ENCODE data around the gene OR1B1. TPM values are rescaled to one million over a fixed set of nuclear protein-coding genes. Genes with fewer than 3 reads are reported as not detected.

OR1B1 gene
- not detected for polyA plus RNA-seq (2013, experiment 1 of 2)
- polyA plus RNA-seq (2013, experiment 2 of 2) = not detected

GRCh38 chr9:122657527-122657926 lies at the start of gene OR1B1:
Gene OR1B1, minus strand, starts transcription at chr9:122657627.
- Histone ChIP-seq H3K9ac (ENCODE audit: low read length) (no peak within 1 kb of the TSS), H3K27me3 (ENCODE audit: insufficient read depth, low read length, poor library complexity) (no peaks in the 10 kb centered on the region), H4K8ac (ENCODE audit: low read depth, low read length) (no peak within 1 kb of the TSS), H3K36me3 (ENCODE audit: control insufficient read depth, insufficient read depth, low read length) (no peaks in the 10 kb centered on the region), H2AK5ac (ENCODE audit: low read length) (no peak within 1 kb of the TSS), H3K27ac (ENCODE audit: low read depth, low read length) (no peak within 1 kb of the TSS), H3K4ac (ENCODE audit: low read depth, low read length) (no peak within 1 kb of the TSS), H4K5ac (ENCODE audit: low read length) (no peak within 1 kb of the TSS), H3K4me1 (ENCODE audit: control insufficient read depth, low read depth, low read length) (no peaks in the 10 kb centered on the region), H2BK120ac (ENCODE audit: low read depth, low read length) (no peak within 1 kb of the TSS), H3K79me2 (ENCODE audit: control insufficient read depth, insufficient read depth, low read length) (no peaks in the 10 kb centered on the region), H3K18ac (ENCODE audit: low read length) (no peak within 1 kb of the TSS), H3K79me1 (ENCODE audit: low read length) (no peaks in the 10 kb centered on the region), H2BK5ac (ENCODE audit: low read length) (no peak within 1 kb of the TSS), H3K56ac (ENCODE audit: low read length) (no peak within 1 kb of the TSS), H3K23ac (ENCODE audit: low read length) (no peak within 1 kb of the TSS), H2BK15ac (replicated peaks; ENCODE audit: low read depth) (no peak within 1 kb of the TSS), H3K4me2 (ENCODE audit: low read length) (no peak within 1 kb of the TSS), H3K4me3 (ENCODE audit: low read length) (no peak within 1 kb of the TSS)
- no peak for DNase-seq
- WGBS (ENCODE audit: extremely low coverage, insufficient coverage, low lambda C conversion rate) = no CpG with 5 or more reads among the region's 3 CpGs

- no peak for DNase-seq
- H3K4ac ChIP-seq (ENCODE audit: low read depth, low read length) = no peak overlapping the region
- no peak overlapping the region for H3K18ac ChIP-seq (ENCODE audit: low read length)
- no peak overlapping the region for H2AK5ac ChIP-seq (ENCODE audit: low read length)
- WGBS (ENCODE audit: extremely low coverage, insufficient coverage, low lambda C conversion rate) = no CpG with 5 or more reads among the region's 1 CpG
- H3K4me2 ChIP-seq (ENCODE audit: low read length) = no peak overlapping the region
- H3K4me3 ChIP-seq (ENCODE audit: low read length) = no peak overlapping the region
- H3K56ac ChIP-seq (ENCODE audit: low read length) = no peak overlapping the region
- H3K79me1 ChIP-seq (ENCODE audit: low read length) = no peaks in the 10 kb centered on the region
- H2BK120ac ChIP-seq (ENCODE audit: low read depth, low read length) = no peak overlapping the region
- no peaks in the 10 kb centered on the region for H3K4me1 ChIP-seq (ENCODE audit: control insufficient read depth, low read depth, low read length)
- H4K8ac ChIP-seq (ENCODE audit: low read depth, low read length) = no peak overlapping the region
- H3K27me3 ChIP-seq (ENCODE audit: insufficient read depth, low read length, poor library complexity) = no peaks in the 10 kb centered on the region
- H3K79me2 ChIP-seq (ENCODE audit: control insufficient read depth, insufficient read depth, low read length) = no peaks in the 10 kb centered on the region
- no peak overlapping the region for H3K27ac ChIP-seq (ENCODE audit: low read depth, low read length)
- no peak overlapping the region for H2BK5ac ChIP-seq (ENCODE audit: low read length)
- no peaks in the 10 kb centered on the region for H3K36me3 ChIP-seq (ENCODE audit: control insufficient read depth, insufficient read depth, low read length)
- no peak overlapping the region for H3K23ac ChIP-seq (ENCODE audit: low read length)
- no peak overlapping the region for H3K9ac ChIP-seq (ENCODE audit: low read length)
- H2BK15ac ChIP-seq (replicated peaks; ENCODE audit: low read depth) = no peak overlapping the region
- H4K5ac ChIP-seq (ENCODE audit: low read length) = no peak overlapping the region
Measured at GRCh38 chr9:122695696-122696095, 38.3 kb upstream of the OR1B1 start.

GRCh38 chr9:122684851-122685250 lies 27.4 kb upstream of the OR1B1 start:
- Histone ChIP-seq H2BK5ac (ENCODE audit: low read length) (no peak overlapping the region), H3K4me3 (ENCODE audit: low read length) (no peak overlapping the region), H4K5ac (ENCODE audit: low read length) (no peak overlapping the region), H3K27me3 (ENCODE audit: insufficient read depth, low read length, poor library complexity) (no peaks in the 10 kb centered on the region), H3K4me2 (ENCODE audit: low read length) (no peak overlapping the region), H2BK120ac (ENCODE audit: low read depth, low read length) (no peak overlapping the region), H4K8ac (ENCODE audit: low read depth, low read length) (no peak overlapping the region), H2BK15ac (replicated peaks; ENCODE audit: low read depth) (no peak overlapping the region), H2AK5ac (ENCODE audit: low read length) (no peak overlapping the region), H3K27ac (ENCODE audit: low read depth, low read length) (no peak overlapping the region), H3K79me1 (ENCODE audit: low read length) (no peaks in the 10 kb centered on the region), H3K4ac (ENCODE audit: low read depth, low read length) (no peak overlapping the region), H3K4me1 (ENCODE audit: control insufficient read depth, low read depth, low read length) (no peaks in the 10 kb centered on the region), H3K18ac (ENCODE audit: low read length) (no peak overlapping the region), H3K56ac (ENCODE audit: low read length) (no peak overlapping the region), H3K36me3 (ENCODE audit: control insufficient read depth, insufficient read depth, low read length) (no peaks in the 10 kb centered on the region), H3K79me2 (ENCODE audit: control insufficient read depth, insufficient read depth, low read length) (no peaks in the 10 kb centered on the region), H3K23ac (ENCODE audit: low read length) (no peak overlapping the region), H3K9ac (ENCODE audit: low read length) (no peak overlapping the region)
- DNase-seq = no peak

- DNase-seq = no peak
- H3K79me2 ChIP-seq (ENCODE audit: control insufficient read depth, insufficient read depth, low read length) = no peaks in the 10 kb centered on the region
- no peak overlapping the region for H3K56ac ChIP-seq (ENCODE audit: low read length)
- no CpG with 5 or more reads among the region's 2 CpGs for WGBS (ENCODE audit: extremely low coverage, insufficient coverage, low lambda C conversion rate)
- H3K4me2 ChIP-seq (ENCODE audit: low read length) = no peak overlapping the region
- no peak overlapping the region for H4K5ac ChIP-seq (ENCODE audit: low read length)
- no peak overlapping the region for H3K4me3 ChIP-seq (ENCODE audit: low read length)
- no peak overlapping the region for H2BK5ac ChIP-seq (ENCODE audit: low read length)
- H3K23ac ChIP-seq (ENCODE audit: low read length) = no peak overlapping the region
- H2AK5ac ChIP-seq (ENCODE audit: low read length) = no peak overlapping the region
- no peaks in the 10 kb centered on the region for H3K27me3 ChIP-seq (ENCODE audit: insufficient read depth, low read length, poor library complexity)
- H3K79me1 ChIP-seq (ENCODE audit: low read length) = no peaks in the 10 kb centered on the region
- H3K9ac ChIP-seq (ENCODE audit: low read length) = no peak overlapping the region
- H3K36me3 ChIP-seq (ENCODE audit: control insufficient read depth, insufficient read depth, low read length) = no peaks in the 10 kb centered on the region
- H4K8ac ChIP-seq (ENCODE audit: low read depth, low read length) = no peak overlapping the region
- no peaks in the 10 kb centered on the region for H3K4me1 ChIP-seq (ENCODE audit: control insufficient read depth, low read depth, low read length)
- no peak overlapping the region for H3K27ac ChIP-seq (ENCODE audit: low read depth, low read length)
- H3K18ac ChIP-seq (ENCODE audit: low read length) = no peak overlapping the region
- H2BK15ac ChIP-seq (replicated peaks; ENCODE audit: low read depth) = no peak overlapping the region
- H2BK120ac ChIP-seq (ENCODE audit: low read depth, low read length) = no peak overlapping the region
- H3K4ac ChIP-seq (ENCODE audit: low read depth, low read length) = no peak overlapping the region
Measured at GRCh38 chr9:122672481-122672880, 15.1 kb upstream of the OR1B1 start.

- no peak within 1 kb of the TSS for H4K5ac ChIP-seq (ENCODE audit: low read length)
- WGBS (ENCODE audit: extremely low coverage, insufficient coverage, low lambda C conversion rate) = no CpG with 5 or more reads among the region's 2 CpGs
- no peak within 1 kb of the TSS for H2BK120ac ChIP-seq (ENCODE audit: low read depth, low read length)
- no peak within 1 kb of the TSS for H2BK5ac ChIP-seq (ENCODE audit: low read length)
- H2AK5ac ChIP-seq (ENCODE audit: low read length) = no peak within 1 kb of the TSS
- H3K79me2 ChIP-seq (ENCODE audit: control insufficient read depth, insufficient read depth, low read length) = no peaks in the 10 kb centered on the region
- H3K4me2 ChIP-seq (ENCODE audit: low read length) = no peak within 1 kb of the TSS
- no peaks in the 10 kb centered on the region for H3K4me1 ChIP-seq (ENCODE audit: control insufficient read depth, low read depth, low read length)
- no peaks in the 10 kb centered on the region for H3K79me1 ChIP-seq (ENCODE audit: low read length)
- H3K27ac ChIP-seq (ENCODE audit: low read depth, low read length) = no peak within 1 kb of the TSS
- H3K36me3 ChIP-seq (ENCODE audit: control insufficient read depth, insufficient read depth, low read length) = no peaks in the 10 kb centered on the region
- H3K9ac ChIP-seq (ENCODE audit: low read length) = no peak within 1 kb of the TSS
- no peak within 1 kb of the TSS for H3K4ac ChIP-seq (ENCODE audit: low read depth, low read length)
- no peak within 1 kb of the TSS for H2BK15ac ChIP-seq (replicated peaks; ENCODE audit: low read depth)
- H3K18ac ChIP-seq (ENCODE audit: low read length) = no peak within 1 kb of the TSS
- DNase-seq = no peak
- no peak within 1 kb of the TSS for H3K4me3 ChIP-seq (ENCODE audit: low read length)
- H3K27me3 ChIP-seq (ENCODE audit: insufficient read depth, low read length, poor library complexity) = no peaks in the 10 kb centered on the region
- H3K56ac ChIP-seq (ENCODE audit: low read length) = no peak within 1 kb of the TSS
- H4K8ac ChIP-seq (ENCODE audit: low read depth, low read length) = no peak within 1 kb of the TSS
- no peak within 1 kb of the TSS for H3K23ac ChIP-seq (ENCODE audit: low read length)
Measured at GRCh38 chr9:122661416-122661815, 4.0 kb upstream of the OR1B1 start, which contains the start of gene OR1L1. Gene OR1L1, plus strand, starts transcription at chr9:122661716. Its CDS starts 0 bp downstream, at chr9:122661716.

- Histone ChIP-seq H3K27ac (ENCODE audit: low read depth, low read length) (no peak overlapping the region), H3K36me3 (ENCODE audit: control insufficient read depth, insufficient read depth, low read length) (no peaks in the 10 kb centered on the region), H3K79me2 (ENCODE audit: control insufficient read depth, insufficient read depth, low read length) (no peaks in the 10 kb centered on the region), H3K18ac (ENCODE audit: low read length) (no peak overlapping the region), H3K23ac (ENCODE audit: low read length) (no peak overlapping the region), H3K56ac (ENCODE audit: low read length) (no peak overlapping the region), H4K8ac (ENCODE audit: low read depth, low read length) (no peak overlapping the region), H3K4me1 (ENCODE audit: control insufficient read depth, low read depth, low read length) (no peaks in the 10 kb centered on the region), H3K79me1 (ENCODE audit: low read length) (no peaks in the 10 kb centered on the region), H3K4me3 (ENCODE audit: low read length) (no peak overlapping the region), H2AK5ac (ENCODE audit: low read length) (no peak overlapping the region), H3K4me2 (ENCODE audit: low read length) (no peak overlapping the region), H2BK120ac (ENCODE audit: low read depth, low read length) (no peak overlapping the region), H2BK15ac (replicated peaks; ENCODE audit: low read depth) (no peak overlapping the region), H3K9ac (ENCODE audit: low read length) (no peak overlapping the region), H2BK5ac (ENCODE audit: low read length) (no peak overlapping the region), H4K5ac (ENCODE audit: low read length) (no peak overlapping the region), H3K27me3 (ENCODE audit: insufficient read depth, low read length, poor library complexity) (no peaks in the 10 kb centered on the region), H3K4ac (ENCODE audit: low read depth, low read length) (no peak overlapping the region)
- WGBS (ENCODE audit: extremely low coverage, insufficient coverage, low lambda C conversion rate) = no CpG with 5 or more reads among the region's 1 CpG
- DNase-seq = no peak
Measured at GRCh38 chr9:122656378-122656777, 1.0 kb downstream of the OR1B1 start.

All from mesendoderm (in vitro differentiated cells).